Glomerular visceral epithelial cell (primary cell): ENCODE results near the gene PPP4R3B.

Experiments
- DNase-seq: peaks from one replicate; pipeline ENCODE4 v3.0.0-alpha.2; 2016; ENCODE audit errors: extremely low spot score

Gene PPP4R3B

GRCh38 chr2:55617175-55618024 is at the start of gene PPP4R3B:
TSS of gene PPP4R3B (minus strand) at chr2:55617622. CDS start at chr2:55617285, 337 bp downstream.
- DNase-seq, result peak; percentile 99

- no peak for DNase-seq
These were observed 35.8 kb upstream of the PPP4R3B start for GRCh38 chr2:55653255-55653654.

GRCh38 chr2:55649211-55649610 is 31.8 kb upstream of the PPP4R3B start:
- DNase-seq, result no peak

- no peak for DNase-seq
These were observed 19.4 kb upstream of the PPP4R3B start for GRCh38 chr2:55636831-55637230.

GRCh38 chr2:55628931-55629330 is 11.5 kb upstream of the PPP4R3B start:
- no peak for DNase-seq

GRCh38 chr2:55627915-55628314 is 10.5 kb upstream of the PPP4R3B start:
- DNase-seq, result no peak

GRCh38 chr2:55621802-55622201 is 4.4 kb upstream of the PPP4R3B start:
- DNase-seq, result no peak

GRCh38 chr2:55620123-55620779 is 2.8 kb upstream of the PPP4R3B start:
- DNase-seq, result peak; percentile 6

- DNase-seq, result peak; percentile 43
These were observed 1.0 kb upstream of the PPP4R3B start for GRCh38 chr2:55618275-55619055.

GRCh38 chr2:55618025-55618274 is 528 bp upstream of the PPP4R3B start:
- DNase-seq, result no peak

- peak; percentile 56 for DNase-seq
These were observed 759 bp downstream of the PPP4R3B start for GRCh38 chr2:55616551-55617174.

- no peak for DNase-seq
These were observed 5.4 kb downstream of the PPP4R3B start for GRCh38 chr2:55611997-55612396.

GRCh38 chr2:55610954-55611743 is 6.3 kb downstream of the PPP4R3B start:
- no peak for DNase-seq

GRCh38 chr2:55609938-55610578 is 7.4 kb downstream of the PPP4R3B start:
- DNase-seq, result no peak

- DNase-seq, result no peak
These were observed 8.1 kb downstream of the PPP4R3B start for GRCh38 chr2:55609193-55609794.

- DNase-seq, result no peak
These were observed 9.7 kb downstream of the PPP4R3B start for GRCh38 chr2:55607717-55608116.

GRCh38 chr2:55604027-55604565 is 13.3 kb downstream of the PPP4R3B start:
- no peak for DNase-seq

- no peak for DNase-seq
These were observed 15.6 kb downstream of the PPP4R3B start for GRCh38 chr2:55601849-55602248.

- DNase-seq, result no peak
These were observed 19.2 kb downstream of the PPP4R3B start for GRCh38 chr2:55598056-55598795.
